A673 (cell line): ENCODE data around the gene RRM2.

Source experiments
- CTCF ChIP-seq: fragments of 300-800, 200-600 bp; sonication (generic); conservative IDR thresholded peaks from 2 replicates; pipeline ENCODE4 v1.5.1; 2017; ENCODE audit warnings: low read depth, mild to moderate bottlenecking, antibody characterized with exemption, low read length, moderate library complexity, mixed read lengths
- EZH2 ChIP-seq: fragments of 200-600 bp; sonication (generic); IDR thresholded peaks from 2 replicates; pipeline ENCODE4 v1.6.1; 2017; ENCODE audit warnings: borderline replicate concordance, low read depth, mild to moderate bottlenecking, mixed read lengths, antibody characterized with exemption, low read length; ENCODE audit not compliant: poor library complexity, severe bottlenecking

GRCh38 chr2:10139536-10139935 is 17.0 kb downstream of the RRM2 start:
- TF ChIP-seq CTCF (no peak), EZH2 (no peak)
